HepG2 (cell line): ENCODE data around the gene SEPTIN12. TPM values are rescaled to one million over a fixed set of nuclear protein-coding genes. Genes with fewer than 3 reads are reported as not detected.

Experiments used
- DMAP1 ChIP-seq: IDR thresholded peaks from 2 replicates; pipeline ENCODE4 v1.6.1; 2016
- EZH2 ChIP-seq: conservative IDR thresholded peaks from 2 replicates; pipeline ENCODE4 v1.6.1; 2012; ENCODE audit warnings: mild to moderate bottlenecking, low read depth, low read length, moderate library complexity
- FOXA3 ChIP-seq: IDR thresholded peaks from 2 replicates; pipeline ENCODE4 v1.6.1; 2016; ENCODE audit warnings: missing genetic modification reagents, missing compliant biosample characterization
- FOXJ3 ChIP-seq: sonication (generic); formaldehyde crosslinking; IDR thresholded peaks from 2 replicates; pipeline ENCODE4 v1.4.0; 2020; ENCODE audit warnings: missing genetic modification reagents, mild to moderate bottlenecking, borderline replicate concordance
- GFI1 ChIP-seq: sonication (generic); formaldehyde crosslinking; IDR thresholded peaks from 2 replicates; pipeline ENCODE4 v1.5.0; 2020; ENCODE audit warnings: missing genetic modification reagents, mild to moderate bottlenecking, borderline replicate concordance
- HOXA9 ChIP-seq: sonication (generic); formaldehyde crosslinking; IDR thresholded peaks from 2 replicates; pipeline ENCODE4 v1.8.1; 2022; ENCODE audit warnings: missing genetic modification reagents, mild to moderate bottlenecking, moderate library complexity, borderline replicate concordance
- KDM5B ChIP-seq: sonication (generic); formaldehyde crosslinking; IDR thresholded peaks from 2 replicates; pipeline ENCODE4 v1.4.0; 2020; ENCODE audit warnings: missing genetic modification reagents, mild to moderate bottlenecking, borderline replicate concordance
- KLF6 ChIP-seq: IDR thresholded peaks from 2 replicates; pipeline ENCODE4 v1.8.0; 2016; ENCODE audit warnings: missing biosample characterization, missing genetic modification reagents
- MED13 ChIP-seq: sonication (generic); formaldehyde crosslinking; IDR thresholded peaks from 2 replicates; pipeline ENCODE4 v1.5.0; 2020; ENCODE audit warnings: missing genetic modification reagents
- MTA1 ChIP-seq: sonication (generic); formaldehyde crosslinking; IDR thresholded peaks from 2 replicates; pipeline ENCODE4 v1.4.0; 2020; ENCODE audit warnings: missing genetic modification reagents, mild to moderate bottlenecking, borderline replicate concordance
- MXI1 ChIP-seq: IDR thresholded peaks from 3 replicates; pipeline ENCODE4 v1.6.1; 2012; ENCODE audit warnings: low read depth, low read length, inconsistent platforms, borderline replicate concordance
- PAWR ChIP-seq: sonication (generic); formaldehyde crosslinking; IDR thresholded peaks from 2 replicates; pipeline ENCODE4 v1.4.0; 2020; ENCODE audit warnings: missing genetic modification reagents, mild to moderate bottlenecking, borderline replicate concordance
- PHF5A ChIP-seq: IDR thresholded peaks from one replicate; pipeline ENCODE4 v1.6.1; 2018; ENCODE audit warnings: low read depth, missing genetic modification reagents; ENCODE audit not compliant: unreplicated experiment
- ZNF678 ChIP-seq: sonication (generic); formaldehyde crosslinking; IDR thresholded peaks from 2 replicates; pipeline ENCODE4 v1.4.0; 2020; ENCODE audit warnings: mild to moderate bottlenecking, missing genetic modification reagents
- polyA plus RNA-seq, 8 experiments: library from polyadenylated mRNA; depleted of rRNA in 3 of 8; stranded (reverse) in 7 of 8; unstranded in 1 of 8; fragments of >200 nt; fragmentation: Illumina TruSeq in 4 of 8; extraction: Trizol in 4 of 8; gene quantifications; 2 replicates each; pipeline versions ENCODE4 v1.2.1 to v1.2.3, GENCODE V29; 2011 to 2016; ENCODE audit warnings: low read depth in 4 of 8, missing spikeins in 1 of 8, mixed read lengths in 1 of 8; ENCODE audit not compliant: insufficient read depth in 1 of 8
- total RNA-seq, 5 experiments: library from RNA; depleted of rRNA; stranded (reverse); fragments of >200 nt; fragmentation: Illumina TruSeq; extraction: Trizol; gene quantifications; 2 replicates each; pipeline ENCODE4 v1.2.3, GENCODE V29; 2016; ENCODE audit warnings: low read depth in 1 of 5
- TF ChIP-seq, protein P1 (sequence below): conservative IDR thresholded peaks from 2 replicates; pipeline ENCODE4 v1.6.1; 2018; ENCODE audit warnings: missing genetic modification reagents
- TF ChIP-seq, protein P2 (sequence below): sonication (generic); formaldehyde crosslinking; IDR thresholded peaks from 2 replicates; pipeline ENCODE4 v1.4.0; 2020; ENCODE audit warnings: mild to moderate bottlenecking, missing genetic modification reagents
- TF ChIP-seq, protein P3 (sequence below): IDR thresholded peaks from 2 replicates; pipeline ENCODE4 v1.6.1; 2016
- TF ChIP-seq, protein P4 (sequence below): IDR thresholded peaks from 2 replicates; pipeline ENCODE4 v1.6.1; 2016; ENCODE audit warnings: mild to moderate bottlenecking, missing biosample characterization, missing genetic modification reagents
- TF ChIP-seq, protein P5 (sequence below): sonication (generic); formaldehyde crosslinking; IDR thresholded peaks from 2 replicates; pipeline ENCODE4 v1.4.0; 2020; ENCODE audit warnings: missing genetic modification reagents, borderline replicate concordance

Gene SEPTIN12
- total and polyA plus RNA-seq, 2 of the 13 experiments (the other 11 are each of a cell fraction or from before 2014, with no cell fraction given): 0.22 TPM; not detected in 1

DNA sequence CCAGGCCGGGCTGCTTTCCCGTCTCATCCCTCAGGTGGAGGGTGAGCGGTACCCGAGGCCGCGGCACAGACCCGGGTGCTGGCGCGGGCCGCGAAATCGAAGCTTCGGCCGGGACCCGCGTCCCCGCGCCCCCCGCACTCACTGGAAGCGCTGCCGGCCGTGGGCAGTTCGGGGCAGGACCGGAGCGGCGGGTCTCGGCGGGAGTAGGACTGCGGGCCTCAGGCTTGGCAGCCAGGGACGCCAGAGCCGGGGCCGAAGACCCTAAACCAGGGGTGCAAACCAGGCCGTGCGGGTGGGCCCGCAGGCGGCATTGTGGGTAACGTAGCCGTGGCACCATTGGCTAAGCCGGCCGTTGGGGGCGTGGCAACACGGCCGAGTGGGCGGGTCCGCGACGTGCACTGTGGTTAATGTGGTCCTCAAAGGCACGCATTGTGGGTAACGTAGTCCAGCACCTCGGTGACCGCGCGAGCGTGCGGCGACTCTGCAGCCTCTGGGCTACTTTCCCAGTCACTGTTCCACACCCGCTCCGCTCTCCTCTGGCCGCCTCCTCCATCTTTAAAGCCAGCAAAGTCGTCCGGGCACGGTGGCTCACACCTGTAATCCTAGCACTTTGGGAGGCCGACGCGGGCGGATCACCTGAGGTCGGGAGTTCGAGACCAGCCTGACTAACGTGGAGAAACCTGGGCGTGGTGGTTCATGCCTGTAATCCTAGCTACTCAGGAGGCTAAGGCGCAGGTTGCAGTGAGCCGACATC is 21.1 kb downstream of the SEPTIN12 start, which contains the start of gene ZNF500 (continued):
- TF ChIP-seq HOXA9 (CRISPR knock-in tag) (0 out of 2 replicates have a peak, but pooled peaks have one; percentile 29), MXI1 (peak; percentile 89; the same call in 1 of the 3 replicates), KLF6 (CRISPR knock-in tag) (peak; percentile 14; the same call in 1 of the 2 replicates), KDM5B (peak; percentile 88), PAWR (CRISPR knock-in tag) (no peak), GFI1 (CRISPR knock-in tag) (peak; percentile 54; the same call in 1 of the 2 replicates), MTA1 (CRISPR knock-in tag) (peak; percentile 39; the same call in 1 of the 2 replicates), DMAP1 (CRISPR knock-in tag) (peak; percentile 83), FOXJ3 (CRISPR knock-in tag) (peak; percentile 35; the same call in 1 of the 2 replicates), FOXA3 (CRISPR knock-in tag) (peak; percentile 25; the same call in 1 of the 2 replicates), EZH2 (no peak), PHF5A (peak; percentile 52), ZNF678 (CRISPR knock-in tag) (peak; percentile 77; the same call in 1 of the 2 replicates), MED13 (CRISPR knock-in tag) (peak; percentile 68; the same call in 1 of the 2 replicates)
- TF ChIP-seq, protein P1, sequence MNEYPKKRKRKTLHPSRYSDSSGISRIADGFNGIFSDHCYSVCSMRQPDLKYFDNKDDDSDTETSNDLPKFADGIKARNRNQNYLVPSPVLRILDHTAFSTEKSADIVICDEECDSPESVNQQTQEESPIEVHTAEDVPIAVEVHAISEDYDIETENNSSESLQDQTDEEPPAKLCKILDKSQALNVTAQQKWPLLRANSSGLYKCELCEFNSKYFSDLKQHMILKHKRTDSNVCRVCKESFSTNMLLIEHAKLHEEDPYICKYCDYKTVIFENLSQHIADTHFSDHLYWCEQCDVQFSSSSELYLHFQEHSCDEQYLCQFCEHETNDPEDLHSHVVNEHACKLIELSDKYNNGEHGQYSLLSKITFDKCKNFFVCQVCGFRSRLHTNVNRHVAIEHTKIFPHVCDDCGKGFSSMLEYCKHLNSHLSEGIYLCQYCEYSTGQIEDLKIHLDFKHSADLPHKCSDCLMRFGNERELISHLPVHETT (CRISPR knock-in tag): 0 out of 2 replicates have a peak, but pooled peaks have one; percentile 28
- TF ChIP-seq, protein P2, sequence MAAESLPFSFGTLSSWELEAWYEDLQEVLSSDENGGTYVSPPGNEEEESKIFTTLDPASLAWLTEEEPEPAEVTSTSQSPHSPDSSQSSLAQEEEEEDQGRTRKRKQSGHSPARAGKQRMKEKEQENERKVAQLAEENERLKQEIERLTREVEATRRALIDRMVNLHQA (CRISPR knock-in tag): no peak
- TF ChIP-seq, protein P3, sequence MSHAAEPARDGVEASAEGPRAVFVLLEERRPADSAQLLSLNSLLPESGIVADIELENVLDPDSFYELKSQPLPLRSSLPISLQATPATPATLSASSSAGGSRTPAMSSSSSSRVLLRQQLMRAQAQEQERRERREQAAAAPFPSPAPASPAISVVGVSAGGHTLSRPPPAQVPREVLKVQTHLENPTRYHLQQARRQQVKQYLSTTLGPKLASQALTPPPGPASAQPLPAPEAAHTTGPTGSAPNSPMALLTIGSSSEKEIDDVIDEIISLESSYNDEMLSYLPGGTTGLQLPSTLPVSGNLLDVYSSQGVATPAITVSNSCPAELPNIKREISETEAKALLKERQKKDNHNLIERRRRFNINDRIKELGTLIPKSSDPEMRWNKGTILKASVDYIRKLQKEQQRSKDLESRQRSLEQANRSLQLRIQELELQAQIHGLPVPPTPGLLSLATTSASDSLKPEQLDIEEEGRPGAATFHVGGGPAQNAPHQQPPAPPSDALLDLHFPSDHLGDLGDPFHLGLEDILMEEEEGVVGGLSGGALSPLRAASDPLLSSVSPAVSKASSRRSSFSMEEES: peak; percentile 58
- TF ChIP-seq, protein P4, sequence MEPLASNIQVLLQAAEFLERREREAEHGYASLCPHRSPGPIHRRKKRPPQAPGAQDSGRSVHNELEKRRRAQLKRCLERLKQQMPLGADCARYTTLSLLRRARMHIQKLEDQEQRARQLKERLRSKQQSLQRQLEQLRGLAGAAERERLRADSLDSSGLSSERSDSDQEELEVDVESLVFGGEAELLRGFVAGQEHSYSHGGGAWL (CRISPR knock-in tag): peak; percentile 91
- TF ChIP-seq, protein P5, sequence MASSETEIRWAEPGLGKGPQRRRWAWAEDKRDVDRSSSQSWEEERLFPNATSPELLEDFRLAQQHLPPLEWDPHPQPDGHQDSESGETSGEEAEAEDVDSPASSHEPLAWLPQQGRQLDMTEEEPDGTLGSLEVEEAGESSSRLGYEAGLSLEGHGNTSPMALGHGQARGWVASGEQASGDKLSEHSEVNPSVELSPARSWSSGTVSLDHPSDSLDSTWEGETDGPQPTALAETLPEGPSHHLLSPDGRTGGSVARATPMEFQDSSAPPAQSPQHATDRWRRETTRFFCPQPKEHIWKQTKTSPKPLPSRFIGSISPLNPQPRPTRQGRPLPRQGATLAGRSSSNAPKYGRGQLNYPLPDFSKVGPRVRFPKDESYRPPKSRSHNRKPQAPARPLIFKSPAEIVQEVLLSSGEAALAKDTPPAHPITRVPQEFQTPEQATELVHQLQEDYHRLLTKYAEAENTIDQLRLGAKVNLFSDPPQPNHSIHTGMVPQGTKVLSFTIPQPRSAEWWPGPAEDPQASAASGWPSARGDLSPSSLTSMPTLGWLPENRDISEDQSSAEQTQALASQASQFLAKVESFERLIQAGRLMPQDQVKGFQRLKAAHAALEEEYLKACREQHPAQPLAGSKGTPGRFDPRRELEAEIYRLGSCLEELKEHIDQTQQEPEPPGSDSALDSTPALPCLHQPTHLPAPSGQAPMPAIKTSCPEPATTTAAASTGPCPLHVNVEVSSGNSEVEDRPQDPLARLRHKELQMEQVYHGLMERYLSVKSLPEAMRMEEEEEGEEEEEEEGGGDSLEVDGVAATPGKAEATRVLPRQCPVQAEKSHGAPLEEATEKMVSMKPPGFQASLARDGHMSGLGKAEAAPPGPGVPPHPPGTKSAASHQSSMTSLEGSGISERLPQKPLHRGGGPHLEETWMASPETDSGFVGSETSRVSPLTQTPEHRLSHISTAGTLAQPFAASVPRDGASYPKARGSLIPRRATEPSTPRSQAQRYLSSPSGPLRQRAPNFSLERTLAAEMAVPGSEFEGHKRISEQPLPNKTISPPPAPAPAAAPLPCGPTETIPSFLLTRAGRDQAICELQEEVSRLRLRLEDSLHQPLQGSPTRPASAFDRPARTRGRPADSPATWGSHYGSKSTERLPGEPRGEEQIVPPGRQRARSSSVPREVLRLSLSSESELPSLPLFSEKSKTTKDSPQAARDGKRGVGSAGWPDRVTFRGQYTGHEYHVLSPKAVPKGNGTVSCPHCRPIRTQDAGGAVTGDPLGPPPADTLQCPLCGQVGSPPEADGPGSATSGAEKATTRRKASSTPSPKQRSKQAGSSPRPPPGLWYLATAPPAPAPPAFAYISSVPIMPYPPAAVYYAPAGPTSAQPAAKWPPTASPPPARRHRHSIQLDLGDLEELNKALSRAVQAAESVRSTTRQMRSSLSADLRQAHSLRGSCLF: no peak
